Activated CD8-positive, alpha-beta T cell treated with anti-CD3 and anti-CD28 coated beads for 36 hours (primary cell): Measurements from ENCODE around the gene GPATCH4. TPM values are rescaled to one million over a fixed set of nuclear protein-coding genes. Genes with fewer than 3 reads are reported as not detected.

Experiments
- ATAC-seq: fragments of 200-7000 bp; cut with Tn5 transposase; one replicate; pipeline ENCODE4 v1.10.0; 2021; ENCODE audit warnings: mild to moderate bottlenecking, moderate library complexity
- CTCF ChIA-PET: fragments of 350-600 bp; sonication (Branson Sonifier 250); formaldehyde crosslinking; loops from one replicate; lab custom pipeline; 2021; ENCODE audit warnings: antibody characterized with exemption; lab: Charles Lee
- POLR2A ChIA-PET: fragments of 350-600 bp; sonication (Branson Sonifier 250); formaldehyde crosslinking; loops from one replicate; lab custom pipeline; 2021; ENCODE audit warnings: antibody characterized with exemption; lab: Charles Lee
- DNase-seq: peaks from one replicate; pipeline ENCODE4 v3.0.0-alpha.2; 2020
- H3K27ac Mint-ChIP-seq: one replicate; pipeline ENCODE4 v1.8.0; 2021; ENCODE audit warnings: mild to moderate bottlenecking, mixed read lengths
- H3K27me3 Mint-ChIP-seq: one replicate; pipeline ENCODE4 v1.8.0; 2021; ENCODE audit warnings: mixed read lengths
- H3K36me3 Mint-ChIP-seq: one replicate; pipeline ENCODE4 v1.8.0; 2021; ENCODE audit warnings: low read depth, mixed read lengths
- H3K4me1 Mint-ChIP-seq: one replicate; pipeline ENCODE4 v1.8.0; 2021; ENCODE audit warnings: low read depth, mixed read lengths
- H3K4me3 Mint-ChIP-seq: one replicate; pipeline ENCODE4 v1.8.0; 2021; ENCODE audit warnings: mild to moderate bottlenecking, moderate library complexity, mixed read lengths
- H3K9me3 Mint-ChIP-seq: one replicate; pipeline ENCODE4 v1.8.0; 2021; ENCODE audit warnings: mixed read lengths
- intact Hi-C: fragments of 100-400 bp; cut with micrococcal nuclease; formaldehyde crosslinking; loops from one replicate; pipeline ENCODE4 v1.10.0; 2022
- total RNA-seq, 2 experiments: library from RNA; stranded (reverse); gene quantifications; one replicate each; pipeline ENCODE4 v1.2.3, GENCODE V29; 2021
- TF ChIP-seq, protein P1 (sequence below): fragments of 200-600 bp; IDR thresholded peaks from one replicate; pipeline ENCODE4 v1.8.0; 2022; ENCODE audit warnings: antibody characterized with exemption, mild to moderate bottlenecking

GPATCH4 gene
- total RNA-seq = 10 to 100 TPM; 50.7 to 51.0 TPM

DNA sequence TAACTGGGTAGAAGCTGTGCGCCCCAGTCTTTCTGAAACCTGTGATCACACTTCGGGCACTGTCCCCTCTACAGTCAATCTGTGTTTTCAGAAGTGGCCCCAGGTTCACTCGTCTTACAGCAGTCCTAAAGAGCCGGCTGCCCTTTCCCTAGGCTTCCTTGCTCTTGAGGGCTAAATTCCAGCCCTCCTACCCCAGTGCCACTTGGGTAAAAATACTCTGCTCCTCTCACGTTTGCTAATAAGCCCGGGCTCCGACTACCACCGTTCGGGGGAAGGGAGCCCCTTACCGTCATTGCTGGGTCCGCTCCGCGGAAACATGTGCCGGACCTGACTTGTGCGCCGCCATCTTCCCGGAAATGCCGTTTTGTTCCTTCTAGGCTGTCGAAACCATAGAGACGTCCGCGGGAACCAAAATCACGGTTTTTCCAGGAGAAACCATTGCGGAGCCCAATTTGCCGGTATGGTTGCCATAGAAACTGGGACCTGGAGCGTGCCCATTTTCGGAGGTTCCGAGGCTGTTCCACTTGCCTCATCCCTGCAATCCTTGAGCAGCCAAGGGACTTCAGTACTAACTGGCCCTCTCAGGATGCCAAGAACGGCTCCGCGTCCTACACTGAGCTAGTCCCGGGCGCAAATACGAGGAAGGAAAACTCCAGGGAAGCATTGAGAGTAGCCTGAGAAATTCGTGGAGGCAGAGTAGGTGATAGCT is at the start of gene GPATCH4:
GPATCH4 (minus strand) TSS at position 358 of the 709 bp plus-strand sequence.
- peak; percentile 91 for DNase-seq
- H3K4me1 Mint-ChIP-seq = peaks cover 32% of the 10 kb centered on the region
- peak within 1 kb of the TSS; percentile 93 for H3K4me3 Mint-ChIP-seq
- H3K9me3 Mint-ChIP-seq = no peaks in the 10 kb centered on the region
- TF ChIP-seq, protein P1, sequence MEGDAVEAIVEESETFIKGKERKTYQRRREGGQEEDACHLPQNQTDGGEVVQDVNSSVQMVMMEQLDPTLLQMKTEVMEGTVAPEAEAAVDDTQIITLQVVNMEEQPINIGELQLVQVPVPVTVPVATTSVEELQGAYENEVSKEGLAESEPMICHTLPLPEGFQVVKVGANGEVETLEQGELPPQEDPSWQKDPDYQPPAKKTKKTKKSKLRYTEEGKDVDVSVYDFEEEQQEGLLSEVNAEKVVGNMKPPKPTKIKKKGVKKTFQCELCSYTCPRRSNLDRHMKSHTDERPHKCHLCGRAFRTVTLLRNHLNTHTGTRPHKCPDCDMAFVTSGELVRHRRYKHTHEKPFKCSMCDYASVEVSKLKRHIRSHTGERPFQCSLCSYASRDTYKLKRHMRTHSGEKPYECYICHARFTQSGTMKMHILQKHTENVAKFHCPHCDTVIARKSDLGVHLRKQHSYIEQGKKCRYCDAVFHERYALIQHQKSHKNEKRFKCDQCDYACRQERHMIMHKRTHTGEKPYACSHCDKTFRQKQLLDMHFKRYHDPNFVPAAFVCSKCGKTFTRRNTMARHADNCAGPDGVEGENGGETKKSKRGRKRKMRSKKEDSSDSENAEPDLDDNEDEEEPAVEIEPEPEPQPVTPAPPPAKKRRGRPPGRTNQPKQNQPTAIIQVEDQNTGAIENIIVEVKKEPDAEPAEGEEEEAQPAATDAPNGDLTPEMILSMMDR = no peak
- POLR2A ChIA-PET = interaction anchor here (0.6 to 3.2 kb wide), 9 partner anchors 10 to 125 kb away, joined by 3 to 29 read pairs (median 4); partner anchors contain the start of gene NAXE
- peak; percentile 77 for ATAC-seq
- H3K27ac Mint-ChIP-seq = peak within 1 kb of the TSS; percentile 97
- intact Hi-C loops = loop anchor here (5.0 kb wide), 1 partner anchor 144 kb away; no protein-coding TSS in a partner anchor
- peaks cover 37% of the 10 kb centered on the region for H3K36me3 Mint-ChIP-seq
- H3K27me3 Mint-ChIP-seq = no peaks in the 10 kb centered on the region
- CTCF ChIA-PET = interaction anchor here (0.6 to 5.5 kb wide), 14 partner anchors 7 to 215 kb away, joined by 3 to 27 read pairs (median 4); partner anchors contain the start of genes MEF2D and NAXE

DNA sequence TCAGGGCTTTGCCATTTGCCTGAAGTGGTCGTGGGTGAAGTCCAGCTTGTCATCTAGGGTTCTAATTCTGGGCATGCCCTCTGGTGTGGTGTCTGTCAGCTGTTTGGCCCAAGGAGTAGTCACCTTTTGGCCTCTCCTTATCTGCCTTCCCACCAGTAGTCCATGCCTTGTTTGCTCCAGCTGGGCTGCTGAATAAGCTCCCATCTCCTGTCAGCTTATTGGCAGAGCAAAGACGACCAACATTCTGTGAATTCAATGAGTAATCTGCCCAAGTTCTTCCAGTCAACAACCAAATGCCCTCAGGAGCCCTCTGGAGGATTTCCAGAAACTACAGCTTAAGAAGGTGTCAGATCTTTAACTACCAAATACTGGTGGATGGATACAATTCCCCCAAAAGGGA is 47.7 kb upstream of the GPATCH4 start:
- H3K36me3 Mint-ChIP-seq = no peaks in the 10 kb centered on the region
- TF ChIP-seq, protein P1 = no peak

DNA sequence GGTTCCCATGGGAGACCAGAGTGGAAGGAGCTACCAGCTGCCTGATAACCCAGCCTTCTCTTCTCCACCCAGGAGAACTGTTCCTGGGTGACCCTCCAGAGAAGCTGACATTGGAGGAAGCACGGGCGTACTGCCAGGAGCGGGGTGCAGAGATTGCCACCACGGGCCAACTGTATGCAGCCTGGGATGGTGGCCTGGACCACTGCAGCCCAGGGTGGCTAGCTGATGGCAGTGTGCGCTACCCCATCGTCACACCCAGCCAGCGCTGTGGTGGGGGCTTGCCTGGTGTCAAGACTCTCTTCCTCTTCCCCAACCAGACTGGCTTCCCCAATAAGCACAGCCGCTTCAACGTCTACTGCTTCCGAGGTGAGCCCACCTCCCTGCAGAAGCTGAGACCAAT is 47.2 kb upstream of the GPATCH4 start:
- ATAC-seq (no peak), DNase-seq (no peak)
- Mint-ChIP-seq H3K4me3 (no peak overlapping the region), H3K9me3 (no peaks in the 10 kb centered on the region), H3K36me3 (no peaks in the 10 kb centered on the region), H3K4me1 (peaks cover 6% of the 10 kb centered on the region), H3K27me3 (peaks cover 65% of the 10 kb centered on the region), H3K27ac (no peak overlapping the region)
- POLR2A ChIA-PET = interaction anchor here (1.1 to 1.6 kb wide), 2 partner anchors 9 kb away, joined by 3 read pairs; no protein-coding TSS in a partner anchor
- TF ChIP-seq, protein P1 = no peak
- intact Hi-C loops = no loop called here
- CTCF ChIA-PET = interaction anchor here (0.7 to 12.8 kb wide), 11 partner anchors 10 to 263 kb away, joined by 3 to 146 read pairs (median 3); partner anchors contain the start of gene CRABP2

More for the DNA sequence above, 47.7 kb upstream of the GPATCH4 start:
- CTCF ChIA-PET = interaction anchor here (0.7 to 12.8 kb wide), 11 partner anchors 10 to 263 kb away, joined by 3 to 146 read pairs (median 3); partner anchors contain the start of gene CRABP2
- DNase-seq (no peak), ATAC-seq (no peak)
- POLR2A ChIA-PET = interaction anchor here (1.1 to 1.6 kb wide), 2 partner anchors 9 kb away, joined by 3 read pairs; no protein-coding TSS in a partner anchor
- Mint-ChIP-seq H3K4me1 (peaks cover 1% of the 10 kb centered on the region), H3K4me3 (no peak overlapping the region), H3K27ac (no peak overlapping the region), H3K9me3 (no peaks in the 10 kb centered on the region), H3K27me3 (peaks cover 66% of the 10 kb centered on the region)
- intact Hi-C loops = no loop called here

- Mint-ChIP-seq H3K4me1 (peaks cover 12% of the 10 kb centered on the region), H3K4me3 (no peak overlapping the region), H3K9me3 (no peaks in the 10 kb centered on the region), H3K27ac (no peak overlapping the region), H3K36me3 (no peaks in the 10 kb centered on the region), H3K27me3 (peaks cover 66% of the 10 kb centered on the region)
- ChIA-PET CTCF (interaction anchor here (12.8 kb wide), 1 partner anchor 21 kb away, joined by 146 read pairs; no protein-coding TSS in a partner anchor), POLR2A (no interaction called here)
- no peak for ATAC-seq
- no peak for DNase-seq
- intact Hi-C loops = no loop called here
- TF ChIP-seq, protein P1 = no peak
Observed at GRCh38 chr1:156647351-156647750, 46.1 kb upstream of the GPATCH4 start.
